GM19035 (cell line): ENCODE results near the gene MBD1.
A peak's percentile ranks its signal among the peaks of the same experiment; 100 is the strongest.
"Not testable (repeated sequence)": the region's sequence is repeated elsewhere in the genome, so short reads cannot be mapped to it uniquely, and the experiment has no call there.

Experiments used
- ATAC-seq: cut with Tn5 transposase; IDR thresholded peaks from one replicate; pipeline ENCODE4 v1.9.1; 2021; ENCODE audit not compliant: unreplicated experiment

Gene MBD1

GRCh38 chr18:50274044-50274442 is 7.3 kb downstream of the MBD1 start:
- ATAC-seq = no peak

GRCh38 chr18:50273203-50274043 is 7.9 kb downstream of the MBD1 start:
- ATAC-seq = no peak

GRCh38 chr18:50272568-50272967 is 8.8 kb downstream of the MBD1 start:
- ATAC-seq = no peak

GRCh38 chr18:50268022-50268747 is 13.1 kb downstream of the MBD1 start:
- peak; percentile 76 for ATAC-seq

GRCh38 chr18:50266248-50266704 is 15.0 kb downstream of the MBD1 start, which contains the start of gene CFAP53:
Gene CFAP53, minus strand, starts transcription at chr18:50266495. Its CDS starts 91 bp downstream, at chr18:50266404.
- ATAC-seq = peak; percentile 66

- ATAC-seq = no peak
Observed at GRCh38 chr18:50262977-50263376, 18.3 kb downstream of the MBD1 start.

DNA sequence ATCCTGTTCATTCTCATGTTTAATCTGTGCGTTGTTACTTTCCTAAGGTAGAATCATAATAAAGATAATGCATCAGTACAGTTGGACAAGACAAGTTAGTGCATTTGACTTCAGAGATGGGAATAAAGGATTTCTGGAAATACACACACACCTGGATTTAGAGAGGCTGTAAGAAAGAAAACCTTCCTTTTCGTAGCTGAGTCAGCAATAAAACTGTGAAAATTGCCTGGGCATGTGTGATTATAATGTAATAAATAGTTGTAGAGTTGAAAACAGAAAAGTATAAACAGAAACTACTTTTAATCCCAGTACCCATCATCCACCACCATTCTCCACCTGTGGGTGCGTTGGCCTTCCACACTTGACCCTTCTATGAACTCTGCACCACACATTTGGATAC is 30.4 kb downstream of the MBD1 start:
- ATAC-seq = no peak

- ATAC-seq = no peak
Observed at GRCh38 chr18:50249576-50249975, 31.7 kb downstream of the MBD1 start.

DNA sequence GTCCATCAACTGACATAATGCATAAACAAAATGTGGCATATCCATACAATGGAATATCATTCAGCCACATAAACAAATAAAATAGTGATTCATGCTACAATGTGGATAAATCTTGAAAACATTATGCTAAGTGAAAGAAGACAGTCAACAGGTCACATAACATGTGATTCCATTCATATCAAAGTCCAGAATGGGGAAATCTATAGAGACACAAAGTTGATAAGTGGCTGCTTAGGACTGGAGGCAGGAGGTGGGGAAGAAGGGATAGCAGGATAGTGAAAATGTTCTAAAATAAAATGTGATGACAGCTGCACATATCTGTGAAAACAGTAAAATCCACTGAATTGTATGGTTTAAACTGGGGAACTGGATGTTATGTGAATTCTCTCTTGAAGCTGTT is 33.8 kb downstream of the MBD1 start:
- ATAC-seq = no peak

- not testable (repeated sequence) for ATAC-seq
Observed at GRCh38 chr18:50241768-50242167, 39.6 kb downstream of the MBD1 start.

- ATAC-seq = no peak
Observed at GRCh38 chr18:50240080-50240563, 41.2 kb downstream of the MBD1 start.

DNA sequence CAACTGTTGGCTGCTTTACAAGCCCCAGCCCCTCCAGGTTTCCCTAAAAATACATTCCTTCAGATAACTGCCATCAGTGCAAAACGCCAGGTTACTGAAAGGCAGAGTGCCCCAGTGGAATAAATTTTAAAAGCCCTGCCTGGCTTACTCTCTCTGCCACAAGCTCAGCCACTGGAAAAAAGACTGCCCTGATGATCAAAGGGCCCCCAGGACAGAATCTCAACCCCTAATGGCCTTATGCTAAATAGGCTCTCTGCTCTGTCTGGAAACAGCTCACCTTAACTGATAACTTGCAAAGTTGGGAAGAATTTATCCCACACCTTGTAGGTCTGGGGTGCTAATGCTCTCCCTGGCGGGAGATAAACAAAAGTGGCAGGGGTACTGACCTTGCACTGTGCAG is 48.9 kb downstream of the MBD1 start:
- ATAC-seq = no peak

DNA sequence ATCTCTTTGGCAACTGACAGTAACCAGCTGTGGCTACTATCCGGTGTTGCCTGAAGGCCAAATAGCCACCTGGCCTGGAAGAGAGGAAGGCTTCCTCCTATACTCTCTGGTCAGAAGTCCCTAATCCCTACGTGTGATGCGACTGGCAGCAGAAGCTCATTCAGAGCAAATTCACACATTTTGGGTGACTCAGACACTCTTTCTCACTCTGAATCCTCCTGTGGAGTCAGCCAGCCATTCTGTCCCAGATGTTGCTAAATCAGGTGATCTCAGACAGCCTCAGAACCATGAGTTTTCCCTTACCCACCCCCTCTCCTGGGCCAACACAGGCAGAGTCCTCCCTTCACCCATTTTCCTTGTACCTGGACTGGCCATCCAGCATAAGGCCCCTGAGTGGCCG is 49.7 kb downstream of the MBD1 start:
- ATAC-seq = no peak

GRCh38 chr18:50220249-50220648 is 61.1 kb downstream of the MBD1 start:
- not testable (repeated sequence) for ATAC-seq
